ENCODE data around the gene TES. TPM values are rescaled to one million over a fixed set of nuclear protein-coding genes. Genes with fewer than 3 reads are reported as not detected.
"Not testable (repeated sequence)": the region's sequence is repeated elsewhere in the genome, so short reads cannot be mapped to it uniquely, and the experiment has no call there.

TES gene
- total and polyA plus RNA-seq, 4 donors, result 51.9 to 105 (median 78.0) TPM

DNA sequence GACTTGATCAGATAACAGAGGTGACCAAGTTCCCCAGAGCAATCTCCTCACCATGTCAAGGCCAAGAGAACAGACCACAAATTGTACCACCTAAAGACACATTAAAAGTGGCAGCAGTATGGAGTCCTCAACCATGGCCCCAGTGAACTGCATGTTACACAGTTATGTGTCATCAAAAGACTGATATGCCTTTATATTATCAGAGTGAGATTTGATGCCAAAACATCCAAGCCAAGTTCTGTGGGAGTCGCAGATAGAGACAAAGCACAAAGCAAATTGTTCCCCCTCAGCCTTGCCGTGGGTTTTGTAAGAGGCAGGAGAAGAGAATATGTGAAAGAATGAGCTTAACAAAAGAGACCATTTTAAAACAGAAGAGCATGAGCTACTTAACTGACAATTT lies 39.2 kb upstream of the TES start:
- Histone ChIP-seq H3K27me3 (ENCODE audit: control insufficient read depth in 3 of 3, insufficient read depth in 3 of 3, low read length in 2 of 3) (no peaks in the 10 kb centered on the region), H3K36me3 (ENCODE audit: control insufficient read depth in 4 of 4, insufficient read depth in 4 of 4, low read length in 4 of 4) (no peaks in the 10 kb centered on the region), H3K4me1 (ENCODE audit: control insufficient read depth in 5 of 5, insufficient read depth in 5 of 5, low read length in 5 of 5) (peaks cover 0 to 3% (median 0%) of the 10 kb centered on the region in 5 donors), H3K27ac (ENCODE audit: low read depth in 1 of 2, low read length in 1 of 2) (no peak overlapping the region), H3K9ac (ENCODE audit: insufficient read depth in 1 of 2, low read length in 2 of 2) (peak overlapping the region in 1 of 2 donors; percentile 11), H3K4me3 (no peak overlapping the region), H3K9me3 (ENCODE audit: control insufficient read depth in 4 of 4, insufficient read depth in 3 of 4, low read length in 3 of 4) (no peaks in the 10 kb centered on the region)
- ATAC-seq (ENCODE audit: insufficient read depth, low FRiP score), result no peak
- WGBS, 2 donors, result 72 to 80% methylated on average over 2 of the region's 2 CpGs
- DNase-seq, result no peak
- TF ChIP-seq, protein P1, sequence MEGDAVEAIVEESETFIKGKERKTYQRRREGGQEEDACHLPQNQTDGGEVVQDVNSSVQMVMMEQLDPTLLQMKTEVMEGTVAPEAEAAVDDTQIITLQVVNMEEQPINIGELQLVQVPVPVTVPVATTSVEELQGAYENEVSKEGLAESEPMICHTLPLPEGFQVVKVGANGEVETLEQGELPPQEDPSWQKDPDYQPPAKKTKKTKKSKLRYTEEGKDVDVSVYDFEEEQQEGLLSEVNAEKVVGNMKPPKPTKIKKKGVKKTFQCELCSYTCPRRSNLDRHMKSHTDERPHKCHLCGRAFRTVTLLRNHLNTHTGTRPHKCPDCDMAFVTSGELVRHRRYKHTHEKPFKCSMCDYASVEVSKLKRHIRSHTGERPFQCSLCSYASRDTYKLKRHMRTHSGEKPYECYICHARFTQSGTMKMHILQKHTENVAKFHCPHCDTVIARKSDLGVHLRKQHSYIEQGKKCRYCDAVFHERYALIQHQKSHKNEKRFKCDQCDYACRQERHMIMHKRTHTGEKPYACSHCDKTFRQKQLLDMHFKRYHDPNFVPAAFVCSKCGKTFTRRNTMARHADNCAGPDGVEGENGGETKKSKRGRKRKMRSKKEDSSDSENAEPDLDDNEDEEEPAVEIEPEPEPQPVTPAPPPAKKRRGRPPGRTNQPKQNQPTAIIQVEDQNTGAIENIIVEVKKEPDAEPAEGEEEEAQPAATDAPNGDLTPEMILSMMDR (IDR thresholded peaks at IDR 0.05; ENCODE audit: control extremely low read depth, extremely low read depth), result no peak

DNA sequence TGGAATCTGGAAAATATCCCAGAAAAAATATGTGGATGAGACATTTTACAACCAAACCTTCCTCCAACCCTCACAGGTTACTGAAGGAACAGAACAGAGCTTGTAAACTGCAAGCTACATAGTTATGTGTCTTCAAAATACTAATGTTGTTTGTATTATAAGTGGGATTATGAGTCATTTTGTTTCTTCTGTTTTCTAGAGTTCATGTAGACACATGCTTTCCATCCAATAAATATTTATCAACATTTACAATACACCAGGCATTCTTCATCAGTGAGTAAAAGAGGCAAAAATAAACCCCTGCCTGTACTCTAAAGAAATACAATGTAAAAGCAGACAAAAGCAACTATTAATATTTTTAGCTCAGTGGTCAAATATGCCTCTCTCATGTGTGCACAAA lies 38.0 kb upstream of the TES start:
- Histone ChIP-seq H3K27me3 (ENCODE audit: control insufficient read depth in 3 of 3, insufficient read depth in 3 of 3, low read length in 2 of 3) (no peaks in the 10 kb centered on the region), H3K27ac (ENCODE audit: low read depth in 1 of 2, low read length in 1 of 2) (no peak overlapping the region), H3K36me3 (ENCODE audit: control insufficient read depth in 4 of 4, insufficient read depth in 4 of 4, low read length in 4 of 4) (no peaks in the 10 kb centered on the region), H3K4me1 (ENCODE audit: control insufficient read depth in 5 of 5, insufficient read depth in 5 of 5, low read length in 5 of 5) (peaks cover 0 to 3% (median 0%) of the 10 kb centered on the region in 5 donors), H3K4me3 (no peak overlapping the region), H3K9ac (ENCODE audit: insufficient read depth in 1 of 2, low read length in 2 of 2) (no peak overlapping the region), H3K9me3 (ENCODE audit: control insufficient read depth in 4 of 4, insufficient read depth in 3 of 4, low read length in 3 of 4) (no peaks in the 10 kb centered on the region)
- ATAC-seq (ENCODE audit: insufficient read depth, low FRiP score) (no peak), DNase-seq (no peak)
- TF ChIP-seq, protein P1 (IDR thresholded peaks at IDR 0.05; ENCODE audit: control extremely low read depth, extremely low read depth), result no peak

DNA sequence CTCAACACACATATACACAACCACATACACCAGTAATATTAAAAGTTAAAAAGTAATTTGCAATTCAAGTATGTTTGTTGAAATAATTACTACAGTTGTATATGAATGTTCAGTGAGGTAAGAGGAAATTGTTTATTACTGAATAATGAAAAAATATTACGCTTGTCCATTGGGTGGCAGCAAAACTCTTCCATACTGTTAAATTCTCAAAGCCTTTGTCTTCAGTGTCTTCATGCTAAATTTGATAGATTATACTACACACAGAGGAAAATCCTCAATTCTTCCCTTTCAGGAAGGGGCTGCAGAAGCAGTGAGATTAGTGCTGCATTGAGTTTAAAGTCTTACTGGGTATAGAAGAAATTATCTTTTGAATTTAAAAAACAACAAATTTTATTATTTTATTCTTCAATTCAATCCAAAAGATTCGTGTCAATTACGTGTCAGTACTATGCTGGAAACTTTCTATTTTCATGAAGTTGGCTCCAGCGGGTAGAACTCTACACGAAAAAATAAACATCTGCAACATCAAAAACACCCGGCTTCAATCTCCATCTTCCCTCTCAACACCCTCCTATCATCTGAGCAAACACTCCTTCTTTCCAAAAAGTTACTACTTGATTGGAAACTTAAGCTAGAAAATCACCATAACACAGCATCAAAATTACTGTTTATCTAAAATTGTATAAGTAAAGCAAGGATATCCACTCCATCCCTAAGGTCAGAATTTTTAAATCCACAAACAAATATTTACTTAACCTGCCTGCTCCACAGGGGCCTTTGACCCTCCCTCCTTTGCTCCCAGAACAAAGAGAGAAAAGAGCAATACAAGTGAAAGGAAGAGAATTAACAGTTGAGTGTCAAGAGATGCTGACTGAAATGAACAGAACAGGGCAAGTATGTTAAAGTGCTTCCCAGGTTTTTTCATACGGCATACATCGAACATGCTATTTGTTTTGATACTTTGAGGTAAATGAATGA lies 37.0 kb upstream of the TES start:
- H3K27ac ChIP-seq (ENCODE audit: low read depth in 1 of 2, low read length in 1 of 2), result no peak overlapping the region
- H3K4me1 ChIP-seq (ENCODE audit: control insufficient read depth in 5 of 5, insufficient read depth in 5 of 5, low read length in 5 of 5), result peaks cover 0 to 3% (median 0%) of the 10 kb centered on the region in 5 donors
- no peaks in the 10 kb centered on the region for H3K9me3 ChIP-seq (ENCODE audit: control insufficient read depth in 4 of 4, insufficient read depth in 3 of 4, low read length in 3 of 4)
- no peak overlapping the region for H3K9ac ChIP-seq (ENCODE audit: insufficient read depth in 1 of 2, low read length in 2 of 2)
- no peak overlapping the region for H3K4me3 ChIP-seq
- ATAC-seq (ENCODE audit: insufficient read depth, low FRiP score) (no peak), DNase-seq (peak in 2 of 3 donors; percentile 83 to 84)
- WGBS, 2 donors, result 60 to 65% methylated on average over 8 of the region's 8 CpGs
- no peaks in the 10 kb centered on the region for H3K27me3 ChIP-seq (ENCODE audit: control insufficient read depth in 3 of 3, insufficient read depth in 3 of 3, low read length in 2 of 3)
- H3K36me3 ChIP-seq (ENCODE audit: control insufficient read depth in 4 of 4, insufficient read depth in 4 of 4, low read length in 4 of 4), result no peaks in the 10 kb centered on the region
- TF ChIP-seq, protein P1 (IDR thresholded peaks at IDR 0.05; ENCODE audit: control extremely low read depth, extremely low read depth), result peak; percentile 59

DNA sequence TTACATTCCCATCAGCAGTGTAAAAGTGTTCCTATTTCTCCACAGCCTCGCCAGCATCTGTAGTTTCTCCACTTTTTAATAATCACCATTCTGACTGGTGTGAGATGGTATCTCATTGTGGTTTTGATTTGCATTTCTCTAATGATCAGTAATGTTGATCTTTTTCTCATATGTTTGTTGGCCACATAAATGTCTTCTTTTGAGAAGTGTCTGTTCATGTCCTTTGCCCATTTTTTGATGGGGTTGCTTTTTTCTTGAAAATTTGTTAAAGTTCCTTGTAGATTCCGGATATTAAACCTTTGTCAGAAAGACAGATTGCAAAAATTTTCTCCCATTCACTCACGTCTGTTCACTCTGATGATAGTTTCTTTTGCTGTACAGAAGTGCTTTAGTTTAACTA lies 35.2 kb upstream of the TES start:
- 97% methylated on average over 3 of the region's 3 CpGs for WGBS, 2 donors
- not testable (repeated sequence) for H3K4me1 ChIP-seq (ENCODE audit: control insufficient read depth in 5 of 5, insufficient read depth in 5 of 5, low read length in 5 of 5); H3K27ac ChIP-seq (ENCODE audit: low read depth in 1 of 2, low read length in 1 of 2); H3K9ac ChIP-seq (ENCODE audit: insufficient read depth in 1 of 2, low read length in 2 of 2); H3K36me3 ChIP-seq (ENCODE audit: control insufficient read depth in 4 of 4, insufficient read depth in 4 of 4, low read length in 4 of 4); ATAC-seq (ENCODE audit: insufficient read depth, low FRiP score); H3K9me3 ChIP-seq (ENCODE audit: control insufficient read depth in 4 of 4, insufficient read depth in 3 of 4, low read length in 3 of 4); DNase-seq; H3K27me3 ChIP-seq (ENCODE audit: control insufficient read depth in 3 of 3, insufficient read depth in 3 of 3, low read length in 2 of 3); H3K4me3 ChIP-seq

Data from lung (tissue), 12 donors.